ENCODE results near the gene MIX23.
A peak's percentile ranks its signal among the peaks of the same experiment; 100 is the strongest.
"Not testable (repeated sequence)": the region's sequence is repeated elsewhere in the genome, so short reads cannot be mapped to it uniquely, and the experiment has no call there.

The MIX23 gene

GRCh38 chr3:122392868-122393844 is 10.1 kb upstream of the MIX23 start:
- DNase-seq (ENCODE audit: insufficient read length, low spot score) (peak; percentile 33), FAIRE-seq (no peak)

GRCh38 chr3:122391681-122392446 is 8.8 kb upstream of the MIX23 start:
- DNase-seq (ENCODE audit: insufficient read length, low spot score) (no peak), FAIRE-seq (no peak)

- DNase-seq (ENCODE audit: insufficient read length, low spot score) (no peak), FAIRE-seq (no peak)
These were observed 7.6 kb upstream of the MIX23 start for GRCh38 chr3:122390665-122391064.

GRCh38 chr3:122389892-122390291 is 6.9 kb upstream of the MIX23 start:
- FAIRE-seq (no peak), DNase-seq (ENCODE audit: insufficient read length, low spot score) (no peak)

GRCh38 chr3:122389197-122389596 is 6.2 kb upstream of the MIX23 start:
- no peak for FAIRE-seq
- no peak for DNase-seq (ENCODE audit: insufficient read length, low spot score)

- FAIRE-seq (no peak), DNase-seq (ENCODE audit: insufficient read length, low spot score) (no peak)
These were observed 4.7 kb upstream of the MIX23 start for GRCh38 chr3:122387709-122388108.

GRCh38 chr3:122383771-122384697 is 1.0 kb upstream of the MIX23 start, which contains the start of gene FAM162A:
Gene FAM162A (plus strand): TSS chr3:122384182. CDS start chr3:122384266, 84 bp downstream.
- DNase-seq (ENCODE audit: insufficient read length, low spot score), result peak; percentile 82
- FAIRE-seq, result peak; percentile 96

GRCh38 chr3:122377975-122378374 is 5.1 kb downstream of the MIX23 start:
- FAIRE-seq (no peak), DNase-seq (ENCODE audit: insufficient read length, low spot score) (no peak)

GRCh38 chr3:122374034-122374433 is 9.0 kb downstream of the MIX23 start:
- no peak for FAIRE-seq
- DNase-seq (ENCODE audit: insufficient read length, low spot score), result no peak

GRCh38 chr3:122366379-122366749 is 16.7 kb downstream of the MIX23 start:
- FAIRE-seq (peak; percentile 44), DNase-seq (ENCODE audit: insufficient read length, low spot score) (no peak)

- DNase-seq (ENCODE audit: insufficient read length, low spot score); FAIRE-seq: not testable (repeated sequence)
These were observed 17.3 kb downstream of the MIX23 start for GRCh38 chr3:122365582-122366378.

- FAIRE-seq, result no peak
- DNase-seq (ENCODE audit: insufficient read length, low spot score), result no peak
These were observed 18.0 kb downstream of the MIX23 start for GRCh38 chr3:122365073-122365472.

GRCh38 chr3:122364490-122364889 is 18.5 kb downstream of the MIX23 start:
- FAIRE-seq (no peak), DNase-seq (ENCODE audit: insufficient read length, low spot score) (no peak)

- DNase-seq (ENCODE audit: insufficient read length, low spot score), result no peak
These were observed 21.0 kb downstream of the MIX23 start for GRCh38 chr3:122362026-122362425.

GRCh38 chr3:122358703-122359032 is 24.4 kb downstream of the MIX23 start:
- FAIRE-seq (no peak), DNase-seq (ENCODE audit: insufficient read length, low spot score) (no peak)

More at GRCh38 chr3:122362026-122362425, 21.0 kb downstream of the MIX23 start:
- no peak for FAIRE-seq

- FAIRE-seq (no peak), DNase-seq (ENCODE audit: insufficient read length, low spot score) (no peak)
These were observed 25.0 kb downstream of the MIX23 start for GRCh38 chr3:122357828-122358702.

- DNase-seq (ENCODE audit: insufficient read length, low spot score) (peak; percentile 19), FAIRE-seq (no peak)
These were observed 26.6 kb downstream of the MIX23 start for GRCh38 chr3:122356402-122356801.

GRCh38 chr3:122355612-122356011 is 27.4 kb downstream of the MIX23 start:
- FAIRE-seq, result no peak
- no peak for DNase-seq (ENCODE audit: insufficient read length, low spot score)

- FAIRE-seq (no peak), DNase-seq (ENCODE audit: insufficient read length, low spot score) (no peak)
These were observed 29.1 kb downstream of the MIX23 start for GRCh38 chr3:122353893-122354401.

All from HTR-8/SVneo (cell line).